ENCODE results near the gene IL7R. TPM values are rescaled to one million over a fixed set of nuclear protein-coding genes. Genes with fewer than 3 reads are reported as not detected.

IL7R gene
- total RNA-seq, 1 experiment from 2014 or later: 7.7 TPM

DNA sequence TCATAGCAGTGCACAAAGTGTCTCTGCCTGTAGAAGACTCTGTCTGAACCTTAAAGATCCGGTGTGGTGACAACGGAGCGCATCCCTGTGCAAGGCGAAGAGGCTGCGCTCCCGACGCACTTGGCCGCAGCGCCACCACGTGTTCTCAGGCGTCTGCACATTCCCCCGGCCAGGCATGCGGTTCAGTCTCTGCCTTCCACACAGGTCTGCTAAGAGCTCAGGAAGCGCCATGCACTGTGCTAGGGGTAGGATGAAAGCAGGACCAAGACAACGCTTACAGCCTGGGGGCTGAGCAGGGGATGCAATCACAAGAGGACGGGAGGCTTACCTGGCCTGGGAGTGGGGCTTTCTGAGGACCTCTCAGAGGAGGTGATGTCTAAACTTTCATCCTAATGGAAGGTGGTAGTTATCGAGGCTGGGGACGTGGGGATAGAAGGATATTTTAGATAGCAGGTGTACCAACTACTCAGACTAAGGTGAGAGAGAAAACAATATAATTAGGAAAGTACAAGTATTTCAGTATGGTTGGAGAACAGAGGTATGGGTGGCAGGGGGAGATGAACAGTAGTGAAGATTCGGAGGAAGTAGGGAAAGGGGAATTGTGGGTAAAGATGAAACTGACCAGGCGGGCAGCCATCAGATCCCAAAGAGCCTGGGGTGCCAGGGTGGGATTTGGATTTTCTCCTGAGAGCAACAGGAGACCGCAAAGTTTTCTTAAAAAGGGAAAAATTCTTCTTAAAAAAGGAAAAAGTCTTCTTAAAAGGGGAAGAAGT lies 68.4 kb downstream of the IL7R start:
- POLR2A ChIA-PET (ENCODE audit: low non-redundant PET): no interaction called here

DNA sequence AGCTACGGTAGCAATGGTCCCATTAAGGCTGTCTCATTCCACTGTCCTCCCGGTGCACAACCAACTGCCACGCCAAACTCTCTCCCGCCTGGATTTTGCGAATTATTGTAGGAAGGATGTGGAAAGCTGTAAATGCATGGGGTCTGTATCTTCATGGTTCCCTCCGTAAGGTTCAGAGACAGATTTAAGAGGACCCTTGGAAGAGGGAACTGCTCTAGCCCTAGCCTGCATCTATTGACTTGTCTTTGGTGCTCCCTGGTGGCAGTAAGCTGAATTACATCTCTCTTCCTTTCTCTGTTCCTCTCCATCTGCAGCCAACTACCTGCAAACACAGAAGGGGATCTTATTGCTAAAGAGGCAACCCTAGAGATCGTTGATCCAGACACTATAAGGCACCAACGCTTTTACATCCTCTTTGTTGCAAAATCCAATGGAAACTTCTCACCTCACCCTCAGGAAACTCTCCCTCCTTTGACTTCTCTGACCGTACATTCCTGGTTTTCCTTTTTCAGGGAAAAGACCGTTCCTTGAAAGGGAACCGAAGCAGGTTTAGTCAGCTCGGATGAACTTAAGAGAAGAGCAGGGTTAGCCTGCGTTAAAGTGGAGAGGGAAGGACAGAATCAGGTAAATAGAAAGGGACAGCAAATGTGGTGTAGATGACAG lies 69.8 kb downstream of the IL7R start:
- Histone ChIP-seq H3K9me3 (ENCODE audit: low read depth, low read length, poor library complexity, severe bottlenecking) (no peaks in the 10 kb centered on the region), H3K27ac (ENCODE audit: low read depth, low read length, poor library complexity, severe bottlenecking) (no peak overlapping the region), H3K4me3 (ENCODE audit: low read depth, low read length, poor library complexity, severe bottlenecking) (peak overlapping the region; percentile 41), H3K36me3 (ENCODE audit: insufficient read depth, low read length, poor library complexity, severe bottlenecking) (no peaks in the 10 kb centered on the region), H3K27me3 (replicated peaks; ENCODE audit: insufficient read depth, low read depth, low read length, poor library complexity) (no peaks in the 10 kb centered on the region), H3K4me1 (ENCODE audit: insufficient read depth, low read length, poor library complexity, severe bottlenecking) (peaks cover 4% of the 10 kb centered on the region)
- peak; percentile 80 for DNase-seq (ENCODE audit: low spot score)
- intact Hi-C loops (cut with micrococcal nuclease; ENCODE audit: unreplicated experiment): loop anchor here (1.0 to 10.0 kb wide), 5 partner anchors 149 to 837 kb away; partner anchors contain the start of gene SPEF2
- POLR2A ChIA-PET (ENCODE audit: low non-redundant PET): no interaction called here
- BruUV-seq (replicated peaks): no TSS peak
- CTCF ChIA-PET: interaction anchor here (0.5 to 2.5 kb wide), 15 partner anchors 12 to 1030 kb away, joined by 3 to 36 read pairs (median 4); partner anchors contain the start of genes CAPSL and SPEF2
- TF ChIP-seq, protein P1, sequence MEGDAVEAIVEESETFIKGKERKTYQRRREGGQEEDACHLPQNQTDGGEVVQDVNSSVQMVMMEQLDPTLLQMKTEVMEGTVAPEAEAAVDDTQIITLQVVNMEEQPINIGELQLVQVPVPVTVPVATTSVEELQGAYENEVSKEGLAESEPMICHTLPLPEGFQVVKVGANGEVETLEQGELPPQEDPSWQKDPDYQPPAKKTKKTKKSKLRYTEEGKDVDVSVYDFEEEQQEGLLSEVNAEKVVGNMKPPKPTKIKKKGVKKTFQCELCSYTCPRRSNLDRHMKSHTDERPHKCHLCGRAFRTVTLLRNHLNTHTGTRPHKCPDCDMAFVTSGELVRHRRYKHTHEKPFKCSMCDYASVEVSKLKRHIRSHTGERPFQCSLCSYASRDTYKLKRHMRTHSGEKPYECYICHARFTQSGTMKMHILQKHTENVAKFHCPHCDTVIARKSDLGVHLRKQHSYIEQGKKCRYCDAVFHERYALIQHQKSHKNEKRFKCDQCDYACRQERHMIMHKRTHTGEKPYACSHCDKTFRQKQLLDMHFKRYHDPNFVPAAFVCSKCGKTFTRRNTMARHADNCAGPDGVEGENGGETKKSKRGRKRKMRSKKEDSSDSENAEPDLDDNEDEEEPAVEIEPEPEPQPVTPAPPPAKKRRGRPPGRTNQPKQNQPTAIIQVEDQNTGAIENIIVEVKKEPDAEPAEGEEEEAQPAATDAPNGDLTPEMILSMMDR (conservative IDR thresholded peaks at IDR 0.05; ENCODE audit: low read depth, low read length): peak; percentile 83
- no peak for TF ChIP-seq EZH2 (IDR thresholded peaks at IDR 0.05; ENCODE audit: borderline replicate concordance, low read depth, low read length, poor library complexity, severe bottlenecking)

More for the DNA sequence above, 68.4 kb downstream of the IL7R start:
- TF ChIP-seq, protein P1 (conservative IDR thresholded peaks at IDR 0.05; ENCODE audit: low read depth, low read length): peak; percentile 93
- TF ChIP-seq EZH2 (IDR thresholded peaks at IDR 0.05; ENCODE audit: borderline replicate concordance, low read depth, low read length, poor library complexity, severe bottlenecking): no peak
- Histone ChIP-seq H3K4me1 (ENCODE audit: insufficient read depth, low read length, poor library complexity, severe bottlenecking) (peaks cover 4% of the 10 kb centered on the region), H3K4me3 (ENCODE audit: low read depth, low read length, poor library complexity, severe bottlenecking) (peak overlapping the region; percentile 21), H3K36me3 (ENCODE audit: insufficient read depth, low read length, poor library complexity, severe bottlenecking) (no peaks in the 10 kb centered on the region), H3K9me3 (ENCODE audit: low read depth, low read length, poor library complexity, severe bottlenecking) (no peaks in the 10 kb centered on the region), H3K27me3 (replicated peaks; ENCODE audit: insufficient read depth, low read depth, low read length, poor library complexity) (no peaks in the 10 kb centered on the region), H3K27ac (ENCODE audit: low read depth, low read length, poor library complexity, severe bottlenecking) (no peak overlapping the region)
- DNase-seq (ENCODE audit: low spot score): peak; percentile 89
- CTCF ChIA-PET: interaction anchor here (0.6 to 2.5 kb wide), 14 partner anchors 15 to 1372 kb away, joined by 3 to 36 read pairs (median 6); partner anchors contain the start of gene SPEF2
- BruUV-seq (replicated peaks): no TSS peak
- intact Hi-C loops (cut with micrococcal nuclease; ENCODE audit: unreplicated experiment): loop anchor here (10.0 kb wide), 1 partner anchor 720 kb away; no protein-coding TSS in a partner anchor

Other genes with a start within 250 kb of the IL7R start
- gene SPEF2, start 239.0 kb upstream of the IL7R start, total RNA-seq (2021): 1.5 and 1.7 TPM in 2 replicates
- gene CAPSL, start 81.7 kb downstream of the IL7R start, total RNA-seq (2021): not detected in 2 replicates
- gene UGT3A1, start 134.5 kb downstream of the IL7R start, total RNA-seq (2021): 0.19 and 0.24 TPM in 2 replicates
- gene UGT3A2, start 210.0 kb downstream of the IL7R start, total RNA-seq (2021): 528 and 529 TPM in 2 replicates